Left colon (tissue), 2 donors: ENCODE measurements around the gene SYTL3. TPM values are rescaled to one million over a fixed set of nuclear protein-coding genes. Genes with fewer than 3 reads are reported as not detected.
A peak's percentile ranks its signal among the peaks of the same experiment; 100 is the strongest.
"Not testable (repeated sequence)": the region's sequence is repeated elsewhere in the genome, so short reads cannot be mapped to it uniquely, and the experiment has no call there.

ENCODE experiments used
- ATAC-seq: fragments of 200-7000 bp; cut with Tn5 transposase; one replicate; pipeline ENCODE4 v1.9.1; 2020; ENCODE audit warnings: mild to moderate bottlenecking, moderate library complexity
- DNase-seq, 2 donors: peaks; one replicate each; pipeline ENCODE4 v3.0.0-alpha.2; 2020
- intact Hi-C, 2 donors: fragments of 100-400 bp; cut with DNase I in 1 of 2; cut with micrococcal nuclease in 1 of 2; formaldehyde crosslinking; loops; one replicate each; pipeline versions ENCODE4 v1.11.2 to v1.14.0; 2022; cut with DNase I, micrococcal nuclease
- total RNA-seq, 2 donors: library from RNA; stranded (reverse); fragmentation: NEBNext Ultra II Directional; extraction: Animal tissue kit (Norgen Biotek cat#: 25700); gene quantifications; one replicate each; pipeline ENCODE4 v1.2.1, GENCODE V29; 2021
- donor health status: DM: no; HTN: no; CAD: no.
- donor health status: DM: yes; HTN: yes; CAD: no.

SYTL3 gene
- total RNA-seq, 2 donors from 2014 or later: 2.6 to 2.7 TPM

DNA sequence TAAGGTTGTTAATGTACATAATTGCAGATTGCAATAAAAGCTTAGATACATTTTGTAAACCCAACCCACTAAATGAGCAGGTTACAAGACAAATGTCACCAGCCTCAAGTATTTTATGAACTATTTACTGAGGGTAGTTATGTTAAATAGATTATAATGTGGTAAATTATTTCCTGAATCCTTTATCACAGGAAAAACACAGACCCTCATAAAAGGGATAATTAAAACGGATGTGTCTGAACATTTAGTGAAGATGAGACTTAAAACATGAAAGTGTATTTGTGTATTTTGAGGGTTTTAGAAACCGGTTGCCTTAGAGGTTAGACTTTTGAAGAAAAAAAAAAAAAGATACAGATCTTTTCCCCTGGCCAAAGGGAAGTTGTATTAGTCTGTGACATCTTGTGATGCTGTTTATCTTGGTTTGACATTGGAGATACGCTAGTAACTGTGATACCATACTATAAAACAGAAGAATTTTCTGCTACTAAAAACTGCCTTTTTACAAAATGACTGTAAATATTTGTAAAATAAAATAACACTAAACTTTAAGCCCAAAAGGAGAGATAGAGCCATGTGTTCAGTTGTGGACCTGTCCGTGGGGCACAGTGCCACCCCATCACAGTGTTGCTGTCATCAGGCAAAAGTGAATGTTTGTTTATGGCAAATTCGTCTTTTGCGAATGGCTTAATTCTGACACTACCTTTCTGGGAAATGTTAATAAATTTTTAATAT is 15.0 kb upstream of the SYTL3 start:
- intact Hi-C loops: no loop called here
- ATAC-seq (no peak), DNase-seq (peak in 1 of 2 donors; percentile 10)

GRCh38 chr6:158635427-158636073 is 14.3 kb upstream of the SYTL3 start:
- intact Hi-C loops: no loop called here
- ATAC-seq (no peak), DNase-seq (no peak)

DNA sequence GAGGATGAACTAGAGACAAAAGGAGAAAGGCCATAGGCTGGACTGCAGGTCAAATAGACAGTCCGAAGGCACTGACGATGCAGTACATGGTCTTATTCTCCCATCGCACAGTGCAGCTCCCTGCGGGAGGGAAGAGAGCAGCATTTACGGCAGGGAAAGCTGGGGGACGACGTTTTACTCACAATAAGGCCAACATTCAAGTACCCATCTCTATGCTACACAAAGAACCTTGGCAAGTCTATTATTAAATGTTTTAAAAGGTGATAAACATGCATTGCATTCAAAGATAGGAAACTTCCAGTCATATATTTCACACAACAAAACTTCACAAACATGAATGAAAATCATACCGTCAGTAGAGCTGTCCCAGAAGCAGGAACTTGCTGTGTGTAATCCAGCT is 13.1 kb upstream of the SYTL3 start:
- no peak for ATAC-seq
- no peak for DNase-seq
- intact Hi-C loops: no loop called here

GRCh38 chr6:158638324-158638854 is 11.5 kb upstream of the SYTL3 start:
- intact Hi-C loops: no loop called here
- DNase-seq (peak in 1 of 2 donors; percentile 15), ATAC-seq (no peak)

DNA sequence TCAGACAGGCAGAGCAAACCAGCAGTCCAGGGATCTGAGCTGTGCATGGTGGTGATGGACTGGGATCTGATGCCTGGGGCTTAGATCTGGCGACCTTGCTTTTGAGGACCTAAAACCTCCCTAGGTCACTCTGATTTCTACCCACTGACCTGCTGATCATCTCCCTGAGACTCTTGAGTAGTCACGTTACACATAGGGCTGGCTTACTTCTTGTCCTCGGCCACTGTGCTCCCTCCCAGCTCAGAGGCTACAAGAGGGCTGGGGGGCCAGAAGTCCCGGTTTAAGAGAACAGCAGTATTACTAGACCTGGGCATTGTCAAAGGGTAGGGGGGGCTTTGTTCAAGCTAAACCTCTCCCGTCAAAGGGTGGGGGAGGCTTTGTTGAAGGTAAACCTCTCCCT is 10.8 kb upstream of the SYTL3 start:
- peak in 1 of 2 donors; percentile 16 for DNase-seq

DNA sequence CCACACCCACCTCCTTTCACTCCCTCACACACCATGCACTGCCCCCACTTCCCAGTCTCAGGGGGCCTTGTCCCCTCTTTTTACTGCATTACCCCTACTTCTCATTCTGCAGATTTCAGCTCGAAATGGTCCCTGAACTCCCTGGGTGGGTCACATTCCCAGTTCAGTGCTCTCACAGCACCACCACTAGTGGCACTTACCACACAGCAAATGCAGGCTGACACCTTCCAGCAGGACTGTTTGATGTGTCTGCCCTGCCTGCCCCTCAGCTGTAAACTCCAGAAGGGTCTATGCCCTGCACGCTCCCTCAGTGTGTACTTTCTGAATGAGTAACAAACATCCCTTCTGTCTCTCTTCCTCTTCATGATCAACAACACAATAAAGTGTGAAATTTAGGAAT is 9.3 kb upstream of the SYTL3 start:
- DNase-seq: peak in 1 of 2 donors; percentile 23
- no peak for ATAC-seq
- intact Hi-C loops: no loop called here

More for the DNA sequence above, 10.8 kb upstream of the SYTL3 start:
- intact Hi-C loops: no loop called here
- ATAC-seq: no peak

DNA sequence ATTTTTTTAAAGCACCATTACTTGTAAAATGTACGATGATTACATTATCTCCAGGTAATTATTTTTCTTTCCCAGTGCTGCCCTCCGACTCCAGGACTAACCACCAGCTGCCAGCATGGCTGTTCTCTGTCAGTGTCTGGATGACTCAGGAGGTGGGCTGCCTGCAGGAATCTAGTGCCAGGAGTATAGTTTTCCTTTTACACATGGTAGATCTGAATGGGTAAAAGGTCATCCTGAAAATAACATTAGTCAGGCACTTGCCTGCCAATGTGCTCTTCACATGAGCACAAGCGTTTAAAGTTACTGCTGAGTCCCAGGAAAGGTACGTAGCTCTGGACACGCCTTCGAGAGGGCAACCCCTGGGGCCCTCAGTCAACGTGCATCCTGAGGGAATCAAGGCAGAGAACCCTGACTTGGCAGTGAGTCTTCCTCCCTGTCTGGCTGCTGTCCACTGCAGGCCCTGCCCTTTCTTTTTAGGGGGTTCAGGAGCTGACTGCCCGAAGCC is 7.7 kb upstream of the SYTL3 start:
- ATAC-seq: no peak

DNA sequence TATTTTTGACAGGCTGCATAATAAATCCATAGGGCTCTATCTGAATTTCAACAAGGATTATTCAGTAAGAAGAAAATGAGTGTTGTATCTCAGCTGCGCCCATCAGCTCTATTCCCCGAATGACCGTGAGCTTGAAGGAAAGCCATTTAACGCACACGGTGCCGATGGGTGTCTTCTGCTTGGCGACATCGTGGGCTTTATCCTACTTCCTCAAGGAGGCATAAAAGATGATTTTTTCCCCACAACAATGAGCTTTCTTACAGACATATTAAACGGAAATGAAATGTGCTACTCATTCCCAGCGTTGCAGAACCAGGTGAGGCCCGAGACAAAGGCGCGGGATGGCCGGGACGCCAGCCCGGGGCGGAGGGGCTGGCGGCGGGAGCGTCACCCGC is 6.0 kb upstream of the SYTL3 start:
- peak; percentile 0 for ATAC-seq
- intact Hi-C loops: no loop called here
- DNase-seq: no peak

More for the DNA sequence above, 7.7 kb upstream of the SYTL3 start:
- intact Hi-C loops: no loop called here
- peak in 1 of 2 donors; percentile 27 for DNase-seq

GRCh38 chr6:158644231-158645063 is 5.4 kb upstream of the SYTL3 start, which contains the start of gene DYNLT1:
Gene DYNLT1, minus strand, starts transcription at chr6:158644743. Its CDS starts 35 bp downstream, at chr6:158644708.
- intact Hi-C loops: no loop called here
- peak; percentile 92 to 94 for DNase-seq
- peak; percentile 94 for ATAC-seq

- intact Hi-C loops: no loop called here
- ATAC-seq: no peak
- peak in 1 of 2 donors; percentile 21 for DNase-seq
These were observed 4.5 kb upstream of the SYTL3 start for GRCh38 chr6:158645064-158646022.

GRCh38 chr6:158646023-158646910 is 3.6 kb upstream of the SYTL3 start:
- intact Hi-C loops: no loop called here
- DNase-seq: peak in 1 of 2 donors; percentile 18
- ATAC-seq: no peak

DNA sequence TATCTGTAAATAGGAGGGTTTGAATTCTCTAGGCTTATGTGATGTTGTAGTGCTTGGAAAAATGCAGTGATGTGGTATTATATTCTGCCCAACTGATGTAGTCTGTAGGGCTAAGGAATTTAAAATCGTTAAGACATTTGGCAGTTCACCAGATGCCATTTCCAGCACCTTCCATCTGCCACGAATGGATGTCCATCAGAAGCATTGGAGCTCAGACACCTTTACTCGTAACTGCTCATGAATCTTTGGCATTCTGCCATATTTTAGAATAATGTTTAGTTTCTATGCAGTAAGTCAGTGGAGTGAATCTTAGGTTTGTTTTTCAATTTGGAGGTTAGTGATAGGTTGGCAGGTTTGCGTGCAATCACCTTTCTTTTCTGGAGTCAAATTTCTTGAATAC is 2.4 kb upstream of the SYTL3 start:
- DNase-seq (no peak), ATAC-seq (no peak)
- intact Hi-C loops: no loop called here

- DNase-seq: peak in 1 of 2 donors; percentile 7
- ATAC-seq: no peak
- intact Hi-C loops: no loop called here
These were observed 1.1 kb upstream of the SYTL3 start for GRCh38 chr6:158648682-158649131.

- intact Hi-C loops, ATAC-seq, DNase-seq: not testable (repeated sequence)
These were observed 2.3 kb downstream of the SYTL3 start for GRCh38 chr6:158651981-158652737.

GRCh38 chr6:158653577-158654354 is 3.9 kb downstream of the SYTL3 start:
- intact Hi-C loops: no loop called here
- peak in 1 of 2 donors; percentile 67 for DNase-seq
- peak; percentile 20 for ATAC-seq
